Esophagus muscularis mucosa (tissue), 4 donors: ENCODE data around the gene SLC9C1. TPM values are rescaled to one million over a fixed set of nuclear protein-coding genes. Genes with fewer than 3 reads are reported as not detected.
A peak's percentile ranks its signal among the peaks of the same experiment; 100 is the strongest.

ENCODE experiments used
- DNase-seq: peaks from one replicate; pipeline ENCODE4 v3.0.0-alpha.2; 2017; ENCODE audit errors: extremely low spot score
- H3K27ac ChIP-seq, 4 donors: fragments of 200-600 bp; sonication (generic); replicated peaks in 1 of 4; 1 replicate in 3 of 4; 2 replicates in 1 of 4; pipeline ENCODE4 v1.5.1; 2016 to 2019; ENCODE audit warnings: mild to moderate bottlenecking in 1 of 4
- H3K27me3 ChIP-seq, 4 donors: fragments of 200-600 bp; sonication (generic); one replicate each; pipeline versions ENCODE4 v1.5.1 to v1.6.0; 2016 to 2019
- H3K36me3 ChIP-seq, 4 donors: fragments of 200-600 bp; sonication (generic); one replicate each; pipeline ENCODE4 v1.5.1; 2016 to 2019
- H3K4me1 ChIP-seq, 4 donors: fragments of 200-600 bp; sonication (generic); one replicate each; pipeline ENCODE4 v1.5.1; 2016 to 2019
- H3K4me3 ChIP-seq, 4 donors: fragments of 200-600 bp; sonication (generic); 1 replicate in 2 of 4; 2 replicates in 2 of 4; pipeline ENCODE4 v1.5.1; 2016 to 2019; ENCODE audit warnings: mild to moderate bottlenecking in 4 of 4, moderate library complexity in 1 of 4
- H3K9me3 ChIP-seq, 4 donors: fragments of 200-600 bp; sonication (generic); 1 replicate in 3 of 4; 2 replicates in 1 of 4; pipeline ENCODE4 v1.5.1; 2016 to 2019
- EP300 ChIP-seq: sonication (generic); formaldehyde crosslinking; IDR thresholded peaks from one replicate; pipeline ENCODE4 v1.6.1; 2017; ENCODE audit warnings: antibody characterized with exemption
- POLR2A ChIP-seq: fragments of 450-650 bp; IDR thresholded peaks from one replicate; pipeline ENCODE4 v1.6.1; 2017; ENCODE audit warnings: antibody characterized with exemption, moderate library complexity, mild to moderate bottlenecking, low read depth
- POLR2AphosphoS5 ChIP-seq, 2 donors: sonication (generic); formaldehyde crosslinking; IDR thresholded peaks; one replicate each; pipeline ENCODE4 v1.6.1; 2017; ENCODE audit warnings: antibody characterized with exemption in 2 of 2
- WGBS: methylation state at CpG from one replicate; pipeline ENCODE4 v1.1.5; 2018; 5-methylcytosine and 5-hydroxymethylcytosine counted together
- intact Hi-C: fragments of 100-400 bp; cut with DNase I; formaldehyde crosslinking; loops from one replicate; pipeline ENCODE4 v1.15.1; 2023
- total RNA-seq, 4 donors: library from RNA; depleted of rRNA; stranded (reverse); fragments of >200 nt; gene quantifications; one replicate each; pipeline versions ENCODE4 v1.1.0 to v1.2.1, GENCODE V29; 2016
- TF ChIP-seq, protein P1 (sequence below), 3 experiments: fragments of 200-600 bp in 2 of 3; fragments of 450-650 bp in 1 of 3; sonication (generic) in 2 of 3; IDR thresholded peaks; one replicate each; pipeline ENCODE4 v1.5.1; 2017 to 2019; ENCODE audit warnings: antibody characterized with exemption in 3 of 3, mild to moderate bottlenecking in 2 of 3, moderate library complexity in 1 of 3

SLC9C1 gene
- total RNA-seq, 4 donors from 2014 or later = 0.17 TPM; not detected in 3

DNA sequence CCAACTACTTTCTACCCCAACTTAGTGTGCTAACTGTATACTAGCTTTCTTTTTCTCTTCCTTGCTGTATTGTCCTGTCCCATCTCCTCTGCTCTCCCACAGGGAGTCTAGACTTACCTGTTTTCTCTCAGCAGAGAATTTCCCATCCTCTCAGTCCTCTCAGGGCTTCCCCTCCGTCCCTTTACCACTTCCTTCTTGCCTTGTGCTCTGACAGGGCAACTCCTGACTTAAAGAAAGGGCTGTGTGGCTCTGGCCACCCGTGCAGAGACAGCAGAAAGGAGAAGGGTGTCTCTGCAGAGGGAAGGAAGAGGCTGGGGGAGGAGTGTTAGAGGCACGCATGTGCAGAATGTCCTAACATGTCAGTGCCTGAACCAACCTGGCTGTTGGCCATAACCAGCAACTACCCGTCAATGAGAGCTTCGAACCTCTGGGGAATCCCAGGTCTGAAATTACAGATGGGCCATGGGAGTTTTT lies 161.0 kb downstream of the SLC9C1 start, which contains the start of gene GCSAM:
GCSAM (minus strand) TSS at position 274 of the 474 bp plus-strand sequence; CDS start at position 146, 128 bp downstream.
- Histone ChIP-seq H3K36me3 (no peaks in the 10 kb centered on the region), H3K4me3 (no peak within 1 kb of the TSS), H3K4me1 (no peaks in the 10 kb centered on the region), H3K27ac (no peak within 1 kb of the TSS), H3K27me3 (no peaks in the 10 kb centered on the region), H3K9me3 (no peaks in the 10 kb centered on the region)
- WGBS = 50% methylated on average over 5 of the region's 5 CpGs
- no peak for DNase-seq
- intact Hi-C loops = no loop called here
- TF ChIP-seq POLR2AphosphoS5 (IDR thresholded peaks at IDR 0.05) (peak in 1 of 2 donors; percentile 31), EP300 (no peak)

DNA sequence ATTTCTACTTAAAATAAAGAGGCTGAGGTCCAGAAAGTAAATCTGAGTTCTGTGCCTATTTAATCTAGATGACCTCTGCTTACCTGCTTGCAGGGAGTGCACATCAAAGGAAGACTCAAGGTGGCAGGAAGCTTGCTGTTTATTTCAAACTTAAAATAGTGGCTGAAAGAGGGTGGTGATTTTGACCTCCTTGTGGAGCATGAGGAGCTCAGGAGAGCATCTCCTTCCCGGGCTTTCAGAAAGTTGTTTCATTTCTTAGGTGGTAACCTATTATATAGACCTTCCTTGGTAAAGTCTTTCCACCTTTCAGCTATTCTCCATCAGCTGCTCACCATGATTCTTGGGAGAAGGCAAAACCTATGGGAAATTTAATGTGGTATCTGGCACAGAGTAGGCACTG lies 161.5 kb downstream of the SLC9C1 start:
- Histone ChIP-seq H3K4me3 (no peak overlapping the region), H3K27ac (no peak overlapping the region), H3K9me3 (no peaks in the 10 kb centered on the region), H3K36me3 (no peaks in the 10 kb centered on the region), H3K27me3 (no peaks in the 10 kb centered on the region), H3K4me1 (no peaks in the 10 kb centered on the region)
- TF ChIP-seq POLR2AphosphoS5 (IDR thresholded peaks at IDR 0.05) = no peak
- TF ChIP-seq, protein P1, sequence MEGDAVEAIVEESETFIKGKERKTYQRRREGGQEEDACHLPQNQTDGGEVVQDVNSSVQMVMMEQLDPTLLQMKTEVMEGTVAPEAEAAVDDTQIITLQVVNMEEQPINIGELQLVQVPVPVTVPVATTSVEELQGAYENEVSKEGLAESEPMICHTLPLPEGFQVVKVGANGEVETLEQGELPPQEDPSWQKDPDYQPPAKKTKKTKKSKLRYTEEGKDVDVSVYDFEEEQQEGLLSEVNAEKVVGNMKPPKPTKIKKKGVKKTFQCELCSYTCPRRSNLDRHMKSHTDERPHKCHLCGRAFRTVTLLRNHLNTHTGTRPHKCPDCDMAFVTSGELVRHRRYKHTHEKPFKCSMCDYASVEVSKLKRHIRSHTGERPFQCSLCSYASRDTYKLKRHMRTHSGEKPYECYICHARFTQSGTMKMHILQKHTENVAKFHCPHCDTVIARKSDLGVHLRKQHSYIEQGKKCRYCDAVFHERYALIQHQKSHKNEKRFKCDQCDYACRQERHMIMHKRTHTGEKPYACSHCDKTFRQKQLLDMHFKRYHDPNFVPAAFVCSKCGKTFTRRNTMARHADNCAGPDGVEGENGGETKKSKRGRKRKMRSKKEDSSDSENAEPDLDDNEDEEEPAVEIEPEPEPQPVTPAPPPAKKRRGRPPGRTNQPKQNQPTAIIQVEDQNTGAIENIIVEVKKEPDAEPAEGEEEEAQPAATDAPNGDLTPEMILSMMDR (IDR thresholded peaks at IDR 0.05) = no peak
- no peak for TF ChIP-seq POLR2A
- TF ChIP-seq EP300 = no peak
- WGBS = 90% methylated on average over 1 of the region's 1 CpG
- no peak for DNase-seq
- intact Hi-C loops = no loop called here

DNA sequence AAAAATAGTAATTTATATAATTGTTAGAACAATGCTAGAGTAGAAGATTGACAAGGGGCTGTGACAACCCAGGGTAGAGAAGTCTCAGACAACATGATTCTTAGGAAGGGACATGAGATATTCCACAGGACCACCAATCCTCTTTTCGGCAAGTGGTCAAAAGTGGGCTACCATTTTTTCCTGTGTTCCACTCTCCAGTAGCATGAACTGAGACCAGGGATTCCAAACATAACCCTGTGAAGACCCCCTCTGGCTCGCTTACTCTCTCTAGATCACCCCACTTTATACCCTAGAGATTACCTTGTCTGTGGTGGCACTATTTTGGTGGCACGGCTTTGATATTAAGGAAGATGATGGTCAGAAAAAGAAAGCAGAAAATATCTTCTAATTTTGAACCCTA lies 161.9 kb downstream of the SLC9C1 start:
- no peak overlapping the region for H3K4me3 ChIP-seq
- no peaks in the 10 kb centered on the region for H3K27me3 ChIP-seq
- H3K9me3 ChIP-seq = no peaks in the 10 kb centered on the region
- peaks cover 0 to under 1% (median under 1%) of the 10 kb centered on the region in 4 donors for H3K4me1 ChIP-seq
- no peak for DNase-seq
- intact Hi-C loops = no loop called here
- no peaks in the 10 kb centered on the region for H3K36me3 ChIP-seq
- no peak for TF ChIP-seq EP300
- TF ChIP-seq, protein P1 (IDR thresholded peaks at IDR 0.05) = no peak
- TF ChIP-seq POLR2A = no peak
- no peak for TF ChIP-seq POLR2AphosphoS5 (IDR thresholded peaks at IDR 0.05)
- 92% methylated on average over 3 of the region's 3 CpGs for WGBS
- H3K27ac ChIP-seq = no peak overlapping the region

DNA sequence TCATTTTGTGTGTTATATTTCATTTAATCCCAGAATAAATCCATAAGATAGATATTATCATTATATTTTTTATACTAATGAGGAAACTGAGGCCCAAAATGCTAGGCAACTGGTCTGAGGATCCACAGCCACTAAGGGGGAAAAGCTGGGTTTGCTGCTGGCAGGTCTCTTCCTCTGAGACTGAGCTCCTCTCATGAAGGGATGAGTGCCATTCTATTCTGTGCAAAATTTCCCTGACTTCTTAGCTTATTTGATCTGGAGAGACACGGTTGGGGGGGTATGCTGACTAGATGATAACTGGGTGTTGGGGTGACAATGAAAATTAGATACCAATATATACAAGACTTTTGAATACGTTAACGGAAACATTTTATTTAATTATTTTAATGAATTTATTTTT lies 162.9 kb downstream of the SLC9C1 start:
- H3K36me3 ChIP-seq = no peaks in the 10 kb centered on the region
- intact Hi-C loops = no loop called here
- TF ChIP-seq POLR2A (no peak), POLR2AphosphoS5 (IDR thresholded peaks at IDR 0.05) (no peak), EP300 (no peak)
- TF ChIP-seq, protein P1 (IDR thresholded peaks at IDR 0.05) = no peak
- peaks cover 0 to 5% (median 4%) of the 10 kb centered on the region in 4 donors for H3K4me1 ChIP-seq
- no peak for DNase-seq
- H3K9me3 ChIP-seq = no peaks in the 10 kb centered on the region
- 97% methylated on average over 3 of the region's 3 CpGs for WGBS
- no peaks in the 10 kb centered on the region for H3K27me3 ChIP-seq
- H3K4me3 ChIP-seq = no peak overlapping the region
- no peak overlapping the region for H3K27ac ChIP-seq

DNA sequence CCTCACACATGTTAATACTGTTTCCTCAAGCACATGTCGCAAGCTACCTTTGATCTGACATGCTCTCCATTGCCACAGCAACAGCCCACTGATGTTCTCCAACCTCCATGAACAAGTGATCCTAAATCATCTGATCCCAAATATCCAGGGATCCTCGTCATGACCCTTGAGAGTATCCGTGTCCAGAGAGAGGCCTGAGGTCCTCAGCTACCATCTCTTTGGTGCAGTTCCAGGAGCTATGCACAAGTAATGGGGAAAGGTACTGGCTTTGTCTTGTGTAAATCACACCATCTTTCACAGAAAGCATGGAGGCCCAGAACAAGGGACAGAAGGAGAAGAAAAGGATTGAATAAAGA lies 163.4 kb downstream of the SLC9C1 start:
- DNase-seq = no peak
- no peak overlapping the region for H3K4me3 ChIP-seq
- no peaks in the 10 kb centered on the region for H3K9me3 ChIP-seq
- 84% methylated on average over 3 of the region's 3 CpGs for WGBS
- no peak overlapping the region for H3K27ac ChIP-seq
- intact Hi-C loops = no loop called here
- H3K27me3 ChIP-seq = no peaks in the 10 kb centered on the region
- no peaks in the 10 kb centered on the region for H3K36me3 ChIP-seq
- TF ChIP-seq POLR2AphosphoS5 (IDR thresholded peaks at IDR 0.05) (no peak), EP300 (no peak), POLR2A (no peak)
- TF ChIP-seq, protein P1 (IDR thresholded peaks at IDR 0.05) = no peak
- H3K4me1 ChIP-seq = peaks cover 0 to 5% (median 4%) of the 10 kb centered on the region in 4 donors
